CD4-positive, alpha-beta memory T cell (primary cell): Measurements from ENCODE around the gene SYNGR3. TPM values are rescaled to one million over a fixed set of nuclear protein-coding genes. Genes with fewer than 3 reads are reported as not detected.

ENCODE experiments used
- CTCF ChIA-PET: fragments of 350-600 bp; sonication (Branson Sonifier 250); formaldehyde crosslinking; loops from one replicate; lab custom pipeline; 2021; ENCODE audit warnings: inconsistent platforms; ENCODE audit not compliant: partially characterized antibody; lab: Charles Lee
- POLR2A ChIA-PET: fragments of 350-600 bp; sonication (Branson Sonifier 250); formaldehyde crosslinking; loops from one replicate; lab custom pipeline; 2021; ENCODE audit not compliant: partially characterized antibody; lab: Charles Lee
- DNase-seq, 5 donors: peaks; one replicate each; pipeline versions ENCODE4 v3.0.0 to v3.0.0-alpha.2; 2020 to 2022; ENCODE audit warnings: mixed read lengths in 1 of 5
- H3K27ac ChIP-seq: one replicate; pipeline ENCODE4 v1.7.0; 2013; ENCODE audit warnings: low read depth, low read length
- H3K27me3 ChIP-seq: 2 replicates; pipeline ENCODE4 v1.7.0; 2013; ENCODE audit warnings: mild to moderate bottlenecking, low read length, moderate library complexity; ENCODE audit not compliant: insufficient read depth
- H3K36me3 ChIP-seq: 2 replicates; pipeline ENCODE4 v1.7.0; 2013; ENCODE audit warnings: mild to moderate bottlenecking, low read length, moderate library complexity; ENCODE audit not compliant: insufficient read depth
- H3K4me1 ChIP-seq: 2 replicates; pipeline ENCODE4 v1.7.0; 2013; ENCODE audit warnings: mild to moderate bottlenecking, low read length, moderate library complexity; ENCODE audit not compliant: insufficient read depth
- H3K4me3 ChIP-seq, 2 donors: one replicate each; pipeline ENCODE4 v1.7.0; 2013; ENCODE audit warnings: low read length in 2 of 2, mild to moderate bottlenecking in 1 of 2
- H3K9me3 ChIP-seq, 2 donors: one replicate each; pipeline ENCODE4 v1.7.0; 2013; ENCODE audit warnings: low read length in 2 of 2, control low read depth in 1 of 2; ENCODE audit not compliant: control insufficient read depth in 1 of 2
- H3K27ac Mint-ChIP-seq, 7 donors: one replicate each; pipeline ENCODE4 v1.8.0; 2020 to 2021; ENCODE audit warnings: mixed read lengths in 7 of 7, mild to moderate bottlenecking in 6 of 7, inconsistent platforms in 3 of 7, moderate library complexity in 3 of 7
- H3K27me3 Mint-ChIP-seq, 2 donors: one replicate each; pipeline ENCODE4 v1.8.0; 2020 to 2021; ENCODE audit warnings: mixed read lengths in 2 of 2
- H3K36me3 Mint-ChIP-seq, 2 donors: one replicate each; pipeline ENCODE4 v1.8.0; 2020 to 2021; ENCODE audit warnings: mixed read lengths in 2 of 2, inconsistent platforms in 1 of 2, mild to moderate bottlenecking in 1 of 2
- H3K4me1 Mint-ChIP-seq, 4 donors: one replicate each; pipeline ENCODE4 v1.8.0; 2020 to 2021; ENCODE audit warnings: mixed read lengths in 4 of 4, mild to moderate bottlenecking in 1 of 4
- H3K4me3 Mint-ChIP-seq, 8 donors: one replicate each; pipeline ENCODE4 v1.8.0; 2020 to 2021; ENCODE audit warnings: mixed read lengths in 8 of 8, mild to moderate bottlenecking in 7 of 8, moderate library complexity in 6 of 8, inconsistent platforms in 3 of 8
- H3K9me3 Mint-ChIP-seq, 8 donors: one replicate each; pipeline ENCODE4 v1.8.0; 2020 to 2021; ENCODE audit warnings: mixed read lengths in 8 of 8, mild to moderate bottlenecking in 5 of 8, inconsistent platforms in 3 of 8, moderate library complexity in 1 of 8
- intact Hi-C: fragments of 100-400 bp; cut with micrococcal nuclease; formaldehyde crosslinking; loops from one replicate; pipeline ENCODE4 v1.15.1; 2023
- polyA plus RNA-seq, 2 donors: library from polyadenylated mRNA; unstranded; fragments of 300-500 nt; fragmentation: Illumina TruSeq; gene quantifications; one replicate each; pipeline ENCODE4 v1.2.3, GENCODE V29; 2021
- total RNA-seq, 2 experiments: library from RNA; stranded (reverse); gene quantifications; one replicate each; pipeline ENCODE4 v1.2.3, GENCODE V29; 2021

SYNGR3 gene
- total and polyA plus RNA-seq, 4 experiments from 2014 or later: 0.50 to 2.2 (median 1.6) TPM

DNA sequence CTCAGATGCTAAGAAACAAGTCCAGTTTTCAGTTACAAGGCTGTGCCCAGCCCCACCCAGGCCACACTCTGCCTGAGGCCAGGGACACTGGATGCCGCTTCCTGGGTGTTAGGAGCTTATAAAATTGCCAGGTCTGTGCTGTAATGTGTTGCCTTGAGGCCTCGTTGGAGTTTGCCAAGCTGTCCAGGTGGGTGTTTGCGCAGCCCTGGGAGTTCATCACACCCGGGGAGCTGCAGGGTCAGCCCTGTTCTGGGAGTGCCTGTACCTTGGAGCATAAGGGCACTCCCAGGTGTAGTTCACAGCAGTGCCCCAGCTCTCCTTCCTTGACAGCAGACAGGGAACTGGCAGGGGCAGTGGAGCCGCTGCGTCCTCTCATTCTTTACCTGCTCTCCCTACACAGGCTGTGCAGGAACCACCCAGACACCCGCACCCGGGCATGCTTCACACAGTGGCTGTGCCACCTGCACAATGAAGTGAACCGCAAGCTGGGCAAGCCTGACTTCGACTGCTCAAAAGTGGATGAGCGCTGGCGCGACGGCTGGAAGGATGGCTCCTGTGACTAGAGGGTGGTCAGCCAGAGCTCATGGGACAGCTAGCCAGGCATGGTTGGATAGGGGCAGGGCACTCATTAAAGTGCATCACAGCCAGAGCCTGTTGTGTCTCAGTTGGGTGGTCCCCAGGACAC is 4.2 kb upstream of the SYNGR3 start:
- Mint-ChIP-seq H3K36me3 (peaks cover 6 to 10% of the 10 kb centered on the region in 2 donors), H3K9me3 (no peaks in the 10 kb centered on the region), H3K27ac (peak overlapping the region in 3 of 7 donors; percentile 54 to 69 (median 55)), H3K27me3 (peaks cover 14 to 16% of the 10 kb centered on the region in 2 donors), H3K4me1 (peaks cover 6 to 33% (median 20%) of the 10 kb centered on the region in 4 donors), H3K4me3 (peak overlapping the region in 7 of 8 donors; percentile 6 to 79 (median 77))
- H3K27ac ChIP-seq: no peak overlapping the region
- intact Hi-C loops: no loop called here
- peaks cover 4% of the 10 kb centered on the region for H3K36me3 ChIP-seq
- no peak for DNase-seq
- CTCF ChIA-PET: interaction anchor here (2.1 kb wide), 1 partner anchor 18 kb away, joined by 8 read pairs; no protein-coding TSS in a partner anchor
- H3K9me3 ChIP-seq: no peaks in the 10 kb centered on the region
- peaks cover 15% of the 10 kb centered on the region for H3K27me3 ChIP-seq
- POLR2A ChIA-PET: interaction anchor here (1.1 to 7.5 kb wide), 5 partner anchors 9 to 229 kb away, joined by 3 to 99 read pairs (median 4); partner anchors contain the start of genes NDUFB10, PGP, RNF151 and RPS2
- no peak overlapping the region for H3K4me3 ChIP-seq
- peaks cover 31% of the 10 kb centered on the region for H3K4me1 ChIP-seq

DNA sequence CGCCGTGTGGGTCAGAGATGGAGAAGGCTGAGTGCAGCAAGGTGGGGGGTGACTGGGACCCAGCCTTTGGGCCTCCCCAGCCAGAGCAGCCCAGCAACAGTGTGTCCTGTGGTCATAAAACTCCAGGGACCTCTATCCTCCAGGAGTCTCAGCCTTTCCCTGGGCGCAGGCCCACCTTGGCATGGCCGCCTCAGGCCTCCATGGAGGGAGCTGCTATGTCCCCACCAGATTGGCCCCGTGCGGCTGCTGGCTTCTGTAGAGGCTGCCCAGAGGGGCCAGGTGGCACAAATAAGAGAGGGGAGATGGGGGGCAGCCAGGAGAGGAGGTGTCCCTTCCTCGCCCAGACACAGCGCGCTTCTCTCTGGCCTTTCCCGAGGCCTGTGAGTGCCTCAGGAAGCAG is 2.6 kb upstream of the SYNGR3 start:
- POLR2A ChIA-PET: interaction anchor here (0.8 to 7.5 kb wide), 4 partner anchors 16 to 26 kb away, joined by 3 to 99 read pairs (median 6); partner anchors contain the start of genes NDUFB10, RNF151, RPS2 and TBL3
- peaks cover 6 to 10% of the 10 kb centered on the region in 2 donors for H3K36me3 Mint-ChIP-seq

DNA sequence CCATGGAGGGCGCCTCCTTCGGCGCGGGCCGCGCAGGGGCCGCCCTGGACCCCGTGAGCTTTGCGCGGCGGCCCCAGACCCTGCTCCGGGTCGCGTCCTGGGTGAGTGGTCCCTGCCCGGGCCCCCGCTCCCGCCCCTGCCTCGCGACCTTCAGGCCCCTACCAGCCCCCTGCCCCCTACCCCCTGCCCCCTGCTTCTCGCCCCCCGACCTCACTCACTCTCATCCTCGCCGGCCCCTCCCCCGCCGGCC is 256 bp downstream of the SYNGR3 start:
- CTCF ChIA-PET: interaction anchor here (1.6 kb wide), 1 partner anchor 14 kb away, joined by 7 read pairs; no protein-coding TSS in a partner anchor
- Histone ChIP-seq H3K27ac (no peak overlapping the region), H3K9me3 (no peaks in the 10 kb centered on the region), H3K4me1 (peaks cover 26% of the 10 kb centered on the region), H3K4me3 (no peak overlapping the region), H3K36me3 (peaks cover 4% of the 10 kb centered on the region), H3K27me3 (no peaks in the 10 kb centered on the region)
- peaks cover 6 to 7% of the 10 kb centered on the region in 2 donors for H3K27me3 Mint-ChIP-seq
- intact Hi-C loops: loop anchor here (2.0 to 5.0 kb wide), 2 partner anchors 17 to 48 kb away; partner anchors contain the start of genes MSRB1 and TBL3
- DNase-seq: no peak
- peaks cover 6 to 30% (median 18%) of the 10 kb centered on the region in 4 donors for H3K4me1 Mint-ChIP-seq
- peaks cover 6 to 9% of the 10 kb centered on the region in 2 donors for H3K36me3 Mint-ChIP-seq
- H3K9me3 Mint-ChIP-seq: peaks cover 0 to 1% (median 0%) of the 10 kb centered on the region in 8 donors
- H3K27ac Mint-ChIP-seq: no peak overlapping the region
- no peak overlapping the region for H3K4me3 Mint-ChIP-seq
- POLR2A ChIA-PET: interaction anchor here (1.1 to 5.7 kb wide), 7 partner anchors 9 to 165 kb away, joined by 3 to 71 read pairs (median 29); partner anchors contain the start of genes MSRB1, NDUFB10, NOXO1 and RPS2

More for the DNA sequence above, 2.6 kb upstream of the SYNGR3 start:
- peaks cover 4% of the 10 kb centered on the region for H3K36me3 ChIP-seq
- Mint-ChIP-seq H3K4me3 (peak overlapping the region in 1 of 8 donors; percentile 60), H3K27me3 (peaks cover 6 to 9% of the 10 kb centered on the region in 2 donors), H3K9me3 (no peaks in the 10 kb centered on the region), H3K27ac (peak overlapping the region in 1 of 7 donors; percentile 68), H3K4me1 (peaks cover 10 to 43% (median 27%) of the 10 kb centered on the region in 4 donors)
- H3K4me3 ChIP-seq: no peak overlapping the region
- no peak for DNase-seq
- H3K4me1 ChIP-seq: peaks cover 43% of the 10 kb centered on the region
- intact Hi-C loops: no loop called here
- CTCF ChIA-PET: interaction anchor here (3.3 kb wide), 1 partner anchor 17 kb away, joined by 13 read pairs; no protein-coding TSS in a partner anchor
- H3K27ac ChIP-seq: no peak overlapping the region
- no peaks in the 10 kb centered on the region for H3K27me3 ChIP-seq
- no peaks in the 10 kb centered on the region for H3K9me3 ChIP-seq

DNA sequence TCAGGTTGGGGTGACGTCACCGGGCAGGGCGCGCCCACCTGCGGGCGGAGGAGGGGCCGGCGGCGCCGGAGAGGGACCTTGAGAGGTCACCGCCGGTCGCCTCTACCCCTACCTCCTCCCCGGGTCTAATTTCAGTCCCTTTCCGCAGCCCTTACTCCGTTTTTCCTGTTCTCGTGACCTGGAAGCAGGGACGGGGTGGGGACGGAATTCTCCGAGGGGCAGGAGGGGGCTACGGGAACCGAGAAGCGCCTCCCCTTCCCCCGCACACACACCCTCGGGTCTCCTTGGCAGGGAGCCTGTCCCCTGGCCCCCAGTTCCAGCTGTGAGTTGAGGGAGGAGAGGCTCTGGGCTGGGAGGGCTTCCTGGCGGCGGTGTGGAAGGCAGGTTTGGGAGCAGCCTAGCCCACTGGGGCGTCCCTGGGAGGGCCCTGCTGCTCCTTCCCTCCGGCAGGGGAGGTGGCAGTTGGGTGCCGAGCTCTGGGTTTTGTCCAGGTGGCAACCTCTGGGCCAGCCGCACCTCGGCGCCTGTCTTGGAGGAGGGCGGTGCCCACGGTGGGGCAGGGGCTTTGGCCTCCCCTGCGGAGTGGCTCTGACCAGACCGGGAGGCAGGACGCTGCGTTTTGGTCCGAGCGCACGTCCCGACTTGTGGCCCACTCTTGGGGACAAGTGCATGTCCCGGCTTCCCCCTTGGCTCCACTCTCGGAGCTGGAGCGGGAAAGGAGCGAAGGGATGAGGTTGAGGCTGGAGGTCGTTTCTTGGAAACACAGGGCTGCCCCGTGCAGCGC is 773 bp downstream of the SYNGR3 start:
- H3K27me3 Mint-ChIP-seq: peaks cover 6 to 7% of the 10 kb centered on the region in 2 donors
- H3K9me3 ChIP-seq: no peaks in the 10 kb centered on the region
- H3K4me1 ChIP-seq: peaks cover 22% of the 10 kb centered on the region
- peak overlapping the region; percentile 36 to 52 for H3K4me3 ChIP-seq
- peak in 1 of 5 donors; percentile 56 for DNase-seq
- H3K36me3 ChIP-seq: peaks cover 4% of the 10 kb centered on the region
- peak overlapping the region; percentile 73 to 84 (median 78) for H3K4me3 Mint-ChIP-seq
- H3K27ac ChIP-seq: peak overlapping the region; percentile 30
- H3K27ac Mint-ChIP-seq: peak overlapping the region in 6 of 7 donors; percentile 76 to 93 (median 86)
- H3K36me3 Mint-ChIP-seq: peaks cover 6% of the 10 kb centered on the region in 2 donors
- H3K4me1 Mint-ChIP-seq: peaks cover 6 to 30% (median 16%) of the 10 kb centered on the region in 4 donors
- peaks cover 0 to 1% (median 0%) of the 10 kb centered on the region in 8 donors for H3K9me3 Mint-ChIP-seq
- no peaks in the 10 kb centered on the region for H3K27me3 ChIP-seq
- CTCF ChIA-PET: interaction anchor here (1.2 to 1.6 kb wide), 2 partner anchors 13 to 150 kb away, joined by 5 to 7 read pairs; no protein-coding TSS in a partner anchor
- POLR2A ChIA-PET: interaction anchor here (1.1 to 5.7 kb wide), 8 partner anchors 9 to 218 kb away, joined by 3 to 71 read pairs (median 24); partner anchors contain the start of genes EME2, MRPS34, MSRB1 and NDUFB10
- intact Hi-C loops: loop anchor here (2.0 to 5.0 kb wide), 2 partner anchors 18 to 48 kb away; partner anchors contain the start of genes MSRB1 and TBL3

DNA sequence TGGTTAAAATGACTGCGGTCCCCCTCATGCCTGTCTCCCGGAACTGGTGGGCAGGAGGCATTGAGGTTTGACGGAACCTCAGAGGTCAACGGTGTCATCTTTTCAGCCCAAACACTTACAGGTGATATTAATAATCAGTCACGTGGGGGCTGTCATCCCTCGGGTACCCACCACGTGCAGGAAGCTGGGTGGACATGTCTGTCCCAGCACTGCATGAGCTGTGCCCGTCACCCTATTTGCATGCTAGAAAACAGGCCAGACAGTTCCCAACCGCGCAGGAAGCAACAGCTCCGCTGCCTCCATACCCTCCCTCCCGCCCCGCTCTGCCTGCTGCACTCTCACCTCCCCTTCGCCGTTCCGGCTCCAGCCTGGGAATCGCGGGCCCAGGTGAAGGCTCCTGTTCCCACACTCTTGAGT is 1.4 kb downstream of the SYNGR3 start:
- intact Hi-C loops: loop anchor here (2.0 to 5.0 kb wide), 2 partner anchors 18 to 49 kb away; partner anchors contain the start of genes MSRB1 and TBL3
- Histone ChIP-seq H3K4me1 (peaks cover 22% of the 10 kb centered on the region), H3K27me3 (no peaks in the 10 kb centered on the region), H3K27ac (peak overlapping the region; percentile 61), H3K9me3 (no peaks in the 10 kb centered on the region), H3K4me3 (peak overlapping the region; percentile 36 to 52), H3K36me3 (no peaks in the 10 kb centered on the region)
- ChIA-PET CTCF (interaction anchor here (1.2 to 1.6 kb wide), 2 partner anchors 13 to 149 kb away, joined by 5 to 7 read pairs; no protein-coding TSS in a partner anchor), POLR2A (interaction anchor here (1.1 to 5.7 kb wide), 9 partner anchors 10 to 219 kb away, joined by 3 to 71 read pairs (median 25); partner anchors contain the start of genes EME2, MRPS34, MSRB1 and NDUFB10)
- peak in 4 of 5 donors; percentile 46 to 83 (median 51) for DNase-seq
- Mint-ChIP-seq H3K27ac (peak overlapping the region; percentile 76 to 93 (median 85)), H3K4me3 (peak overlapping the region; percentile 73 to 84 (median 78)), H3K36me3 (peaks cover 6% of the 10 kb centered on the region in 2 donors), H3K27me3 (peaks cover 6 to 7% of the 10 kb centered on the region in 2 donors), H3K9me3 (peaks cover 0 to 1% (median 0%) of the 10 kb centered on the region in 8 donors), H3K4me1 (peaks cover 6 to 30% (median 16%) of the 10 kb centered on the region in 4 donors)

DNA sequence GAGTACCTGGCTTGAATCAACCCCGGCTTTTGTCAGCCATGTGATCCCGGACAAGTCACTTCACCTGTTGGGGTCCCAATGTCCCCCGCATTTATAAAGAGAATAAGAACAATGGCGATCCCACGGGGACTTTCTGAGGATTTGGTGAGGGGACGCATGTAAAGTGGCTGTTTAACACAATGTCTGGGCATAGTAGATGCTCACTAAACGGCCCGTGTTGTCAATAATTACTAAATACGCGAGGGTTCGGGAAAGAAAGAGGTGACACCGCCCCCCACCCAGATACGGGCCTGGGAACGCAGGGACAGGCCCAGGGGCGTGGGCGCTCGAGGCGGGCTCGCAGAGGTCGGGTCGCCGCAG is 1.8 kb downstream of the SYNGR3 start:
- peaks cover 6 to 7% of the 10 kb centered on the region in 2 donors for H3K27me3 Mint-ChIP-seq
- H3K36me3 Mint-ChIP-seq: peaks cover 4% of the 10 kb centered on the region in 2 donors
- Histone ChIP-seq H3K27me3 (no peaks in the 10 kb centered on the region), H3K27ac (peak overlapping the region; percentile 61), H3K4me1 (peaks cover 22% of the 10 kb centered on the region), H3K9me3 (no peaks in the 10 kb centered on the region), H3K4me3 (peak overlapping the region in 1 of 2 donors; percentile 42), H3K36me3 (no peaks in the 10 kb centered on the region)
- peak overlapping the region; percentile 73 to 84 (median 78) for H3K4me3 Mint-ChIP-seq
- intact Hi-C loops: loop anchor here (2.0 to 5.0 kb wide), 2 partner anchors 19 to 49 kb away; partner anchors contain the start of genes MSRB1 and TBL3
- DNase-seq: peak in 1 of 5 donors; percentile 53
- peak overlapping the region; percentile 76 to 93 (median 85) for H3K27ac Mint-ChIP-seq
- CTCF ChIA-PET: interaction anchor here (1.2 to 1.6 kb wide), 2 partner anchors 12 to 149 kb away, joined by 5 to 7 read pairs; no protein-coding TSS in a partner anchor
- H3K4me1 Mint-ChIP-seq: peaks cover 6 to 30% (median 16%) of the 10 kb centered on the region in 4 donors
- POLR2A ChIA-PET: interaction anchor here (0.9 to 5.7 kb wide), 10 partner anchors 10 to 219 kb away, joined by 3 to 71 read pairs (median 22); partner anchors contain the start of genes EME2, MRPS34, MSRB1 and NDUFB10
- peaks cover 0 to 1% (median 0%) of the 10 kb centered on the region in 8 donors for H3K9me3 Mint-ChIP-seq
